OCI-LY7 (cell line): Measurements from ENCODE around the gene ALX1.

ENCODE experiments used
- CTCF ChIP-seq: fragments of 200-600 bp; sonication (generic); conservative IDR thresholded peaks from 2 replicates; pipeline ENCODE4 v1.5.1; 2014; ENCODE audit warnings: mild to moderate bottlenecking, antibody characterized with exemption, low read length, moderate library complexity, mixed read lengths
- EZH2phosphoT487 ChIP-seq: fragments of 200-600 bp; sonication (generic); IDR thresholded peaks from 2 replicates; pipeline ENCODE4 v1.6.1; 2018; ENCODE audit warnings: low read depth, borderline replicate concordance, mild to moderate bottlenecking, mixed run types, antibody characterized with exemption, low read length, moderate library complexity, mixed read lengths

GRCh38 chr12:85281636-85282312, 1.8 kb downstream of the ALX1 start:
- no peak for TF ChIP-seq CTCF
- TF ChIP-seq EZH2phosphoT487, result no peak
